K562 (cell line): ENCODE measurements around the gene UPK2. TPM values are rescaled to one million over a fixed set of nuclear protein-coding genes. Genes with fewer than 3 reads are reported as not detected.

Experiments used
- ARNT ChIP-seq, 2 experiments: fragments of 450-650 bp; IDR thresholded peaks; 2 replicates each; pipeline ENCODE4 v1.6.1; 2016; ENCODE audit warnings: mild to moderate bottlenecking in 1 of 2
- GABPA ChIP-seq: fragments of 200-800 bp; sonication (Bioruptor generic); conservative IDR thresholded peaks from 2 replicates; pipeline ENCODE4 v1.6.1; 2016; ENCODE audit warnings: low read depth, missing genetic modification characterization, missing compliant biosample characterization
- GATAD2B ChIP-seq: fragments of 450-650 bp; IDR thresholded peaks from 2 replicates; pipeline ENCODE4 v1.6.1; 2017; ENCODE audit warnings: mild to moderate bottlenecking, borderline replicate concordance
- POLR2H ChIP-seq: IDR thresholded peaks from 2 replicates; pipeline ENCODE4 v1.6.1; 2016; ENCODE audit warnings: missing genetic modification characterization, low read depth, mild to moderate bottlenecking, control low read depth, missing compliant biosample characterization, moderate library complexity
- SMAD2 ChIP-seq: fragments of 150-350 bp; IDR thresholded peaks from 2 replicates; pipeline ENCODE4 v1.6.1; 2014; ENCODE audit warnings: low read depth, mild to moderate bottlenecking, low read length
- SMARCE1 ChIP-seq: fragments of 450-650 bp; IDR thresholded peaks from 2 replicates; pipeline ENCODE4 v1.7.1; 2016; ENCODE audit warnings: mild to moderate bottlenecking
- ZNF232 ChIP-seq: sonication (generic); formaldehyde crosslinking; IDR thresholded peaks from 2 replicates; pipeline ENCODE4 v1.8.0; 2022; ENCODE audit warnings: mild to moderate bottlenecking, missing genetic modification reagents
- ZNF41 ChIP-seq: fragments of 250-450 bp; sonication (Bioruptor Pico); conservative IDR thresholded peaks from 2 replicates; pipeline ENCODE4 v1.4.0; 2020; ENCODE audit warnings: mild to moderate bottlenecking
- polyA plus RNA-seq, 8 experiments: library from polyadenylated mRNA; depleted of rRNA in 4 of 8; stranded (reverse) in 5 of 8; unstranded in 3 of 8; fragments of >200 nt; fragmentation: Nextera tagmentation in 2 of 8; fragmentation: Illumina TruSeq in 1 of 8; extraction: Ambion mirVana in 2 of 8; extraction: Trizol in 1 of 8; gene quantifications; 2 replicates each; pipeline versions ENCODE4 v1.2.1 to v1.2.3, GENCODE V29; 2011 to 2014; ENCODE audit warnings: inconsistent platforms in 1 of 8, missing spikeins in 1 of 8
- total RNA-seq, 7 experiments: library from RNA; depleted of rRNA in 6 of 7; stranded (reverse); fragments of >200 nt in 6 of 7; fragmentation: Illumina TruSeq in 2 of 7; extraction: Trizol in 2 of 7; gene quantifications; 2 replicates each; pipeline versions ENCODE4 v1.2.1 to v1.2.3, GENCODE V29; 2011 to 2021; ENCODE audit warnings: low replicate concordance in 1 of 7
- TF ChIP-seq, protein P1 (sequence below): sonication (generic); formaldehyde crosslinking; IDR thresholded peaks from 2 replicates; pipeline ENCODE4 v1.4.0; 2020; ENCODE audit warnings: mild to moderate bottlenecking, missing genetic modification reagents
- TF ChIP-seq, protein P2 (sequence below): fragments of 200-600 bp; sonication (generic); IDR thresholded peaks from one replicate; pipeline ENCODE4 v1.6.1; 2012; ENCODE audit warnings: mild to moderate bottlenecking, low read depth, low read length, inconsistent platforms
- TF ChIP-seq, protein P3 (sequence below): fragments of 450-650 bp; formaldehyde crosslinking; IDR thresholded peaks from 2 replicates; pipeline ENCODE4 v1.4.0; 2022; ENCODE audit warnings: mild to moderate bottlenecking, moderate library complexity

The UPK2 gene
- total and polyA plus RNA-seq, 9 of the 15 experiments (the other 6 are each of a cell fraction or from before 2014, with no cell fraction given) = not detected

DNA sequence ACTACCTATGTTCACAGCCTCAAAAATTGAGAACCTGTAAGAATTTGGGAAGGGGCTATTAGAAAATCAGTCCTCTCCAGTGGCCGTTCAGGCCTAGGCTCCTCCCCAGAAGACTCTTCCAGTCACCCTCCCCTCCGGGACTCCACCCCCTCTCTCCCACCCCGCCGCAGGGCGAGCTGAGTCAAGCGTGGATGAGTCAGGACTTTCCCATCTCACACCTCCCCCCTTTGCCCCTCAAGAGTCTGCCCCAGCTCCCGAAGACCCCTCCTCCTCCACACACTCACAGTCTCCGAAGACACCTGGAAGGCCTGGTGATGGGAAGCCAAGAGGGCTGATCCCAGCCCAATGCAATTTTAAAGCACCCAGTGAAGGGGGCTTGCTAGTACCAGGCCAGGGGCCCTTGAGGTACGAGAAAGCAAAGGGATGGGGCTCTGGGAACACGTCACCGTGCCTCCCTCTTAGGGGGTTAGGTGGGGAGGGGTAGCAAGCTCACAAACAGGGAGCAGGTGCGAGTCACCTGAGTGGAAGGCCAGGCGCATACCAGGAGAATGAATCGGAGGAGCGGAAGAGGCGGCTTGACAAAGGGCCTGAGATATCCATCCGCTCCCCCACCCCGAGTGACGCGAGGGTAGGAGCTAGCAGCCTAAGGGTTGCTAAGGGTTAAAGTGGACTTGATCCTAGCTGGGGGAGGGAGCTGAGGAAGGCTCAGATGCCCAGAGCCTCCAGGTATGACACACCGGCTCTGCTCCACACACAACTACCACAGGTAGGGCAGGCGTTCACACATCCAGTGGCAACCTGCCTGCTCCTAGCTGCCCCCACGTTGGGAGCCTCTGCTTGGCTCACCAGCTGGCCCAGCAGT, 44.0 kb upstream of the UPK2 start (continued):
- TF ChIP-seq GABPA (tag) (no peak), ARNT (IDR thresholded peaks at IDR 0.05) (peak; percentile 23 to 79; a peak in 1 of 4 replicates), SMAD2 (no peak), POLR2H (tag) (no peak), ZNF232 (no peak), ZNF41 (no peak), GATAD2B (peak; percentile 8; the same call in 1 of the 2 replicates), SMARCE1 (peak; percentile 96)
- TF ChIP-seq, protein P1, sequence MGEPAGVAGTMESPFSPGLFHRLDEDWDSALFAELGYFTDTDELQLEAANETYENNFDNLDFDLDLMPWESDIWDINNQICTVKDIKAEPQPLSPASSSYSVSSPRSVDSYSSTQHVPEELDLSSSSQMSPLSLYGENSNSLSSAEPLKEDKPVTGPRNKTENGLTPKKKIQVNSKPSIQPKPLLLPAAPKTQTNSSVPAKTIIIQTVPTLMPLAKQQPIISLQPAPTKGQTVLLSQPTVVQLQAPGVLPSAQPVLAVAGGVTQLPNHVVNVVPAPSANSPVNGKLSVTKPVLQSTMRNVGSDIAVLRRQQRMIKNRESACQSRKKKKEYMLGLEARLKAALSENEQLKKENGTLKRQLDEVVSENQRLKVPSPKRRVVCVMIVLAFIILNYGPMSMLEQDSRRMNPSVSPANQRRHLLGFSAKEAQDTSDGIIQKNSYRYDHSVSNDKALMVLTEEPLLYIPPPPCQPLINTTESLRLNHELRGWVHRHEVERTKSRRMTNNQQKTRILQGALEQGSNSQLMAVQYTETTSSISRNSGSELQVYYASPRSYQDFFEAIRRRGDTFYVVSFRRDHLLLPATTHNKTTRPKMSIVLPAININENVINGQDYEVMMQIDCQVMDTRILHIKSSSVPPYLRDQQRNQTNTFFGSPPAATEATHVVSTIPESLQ (CRISPR knock-in tag) = no peak
- TF ChIP-seq, protein P2, sequence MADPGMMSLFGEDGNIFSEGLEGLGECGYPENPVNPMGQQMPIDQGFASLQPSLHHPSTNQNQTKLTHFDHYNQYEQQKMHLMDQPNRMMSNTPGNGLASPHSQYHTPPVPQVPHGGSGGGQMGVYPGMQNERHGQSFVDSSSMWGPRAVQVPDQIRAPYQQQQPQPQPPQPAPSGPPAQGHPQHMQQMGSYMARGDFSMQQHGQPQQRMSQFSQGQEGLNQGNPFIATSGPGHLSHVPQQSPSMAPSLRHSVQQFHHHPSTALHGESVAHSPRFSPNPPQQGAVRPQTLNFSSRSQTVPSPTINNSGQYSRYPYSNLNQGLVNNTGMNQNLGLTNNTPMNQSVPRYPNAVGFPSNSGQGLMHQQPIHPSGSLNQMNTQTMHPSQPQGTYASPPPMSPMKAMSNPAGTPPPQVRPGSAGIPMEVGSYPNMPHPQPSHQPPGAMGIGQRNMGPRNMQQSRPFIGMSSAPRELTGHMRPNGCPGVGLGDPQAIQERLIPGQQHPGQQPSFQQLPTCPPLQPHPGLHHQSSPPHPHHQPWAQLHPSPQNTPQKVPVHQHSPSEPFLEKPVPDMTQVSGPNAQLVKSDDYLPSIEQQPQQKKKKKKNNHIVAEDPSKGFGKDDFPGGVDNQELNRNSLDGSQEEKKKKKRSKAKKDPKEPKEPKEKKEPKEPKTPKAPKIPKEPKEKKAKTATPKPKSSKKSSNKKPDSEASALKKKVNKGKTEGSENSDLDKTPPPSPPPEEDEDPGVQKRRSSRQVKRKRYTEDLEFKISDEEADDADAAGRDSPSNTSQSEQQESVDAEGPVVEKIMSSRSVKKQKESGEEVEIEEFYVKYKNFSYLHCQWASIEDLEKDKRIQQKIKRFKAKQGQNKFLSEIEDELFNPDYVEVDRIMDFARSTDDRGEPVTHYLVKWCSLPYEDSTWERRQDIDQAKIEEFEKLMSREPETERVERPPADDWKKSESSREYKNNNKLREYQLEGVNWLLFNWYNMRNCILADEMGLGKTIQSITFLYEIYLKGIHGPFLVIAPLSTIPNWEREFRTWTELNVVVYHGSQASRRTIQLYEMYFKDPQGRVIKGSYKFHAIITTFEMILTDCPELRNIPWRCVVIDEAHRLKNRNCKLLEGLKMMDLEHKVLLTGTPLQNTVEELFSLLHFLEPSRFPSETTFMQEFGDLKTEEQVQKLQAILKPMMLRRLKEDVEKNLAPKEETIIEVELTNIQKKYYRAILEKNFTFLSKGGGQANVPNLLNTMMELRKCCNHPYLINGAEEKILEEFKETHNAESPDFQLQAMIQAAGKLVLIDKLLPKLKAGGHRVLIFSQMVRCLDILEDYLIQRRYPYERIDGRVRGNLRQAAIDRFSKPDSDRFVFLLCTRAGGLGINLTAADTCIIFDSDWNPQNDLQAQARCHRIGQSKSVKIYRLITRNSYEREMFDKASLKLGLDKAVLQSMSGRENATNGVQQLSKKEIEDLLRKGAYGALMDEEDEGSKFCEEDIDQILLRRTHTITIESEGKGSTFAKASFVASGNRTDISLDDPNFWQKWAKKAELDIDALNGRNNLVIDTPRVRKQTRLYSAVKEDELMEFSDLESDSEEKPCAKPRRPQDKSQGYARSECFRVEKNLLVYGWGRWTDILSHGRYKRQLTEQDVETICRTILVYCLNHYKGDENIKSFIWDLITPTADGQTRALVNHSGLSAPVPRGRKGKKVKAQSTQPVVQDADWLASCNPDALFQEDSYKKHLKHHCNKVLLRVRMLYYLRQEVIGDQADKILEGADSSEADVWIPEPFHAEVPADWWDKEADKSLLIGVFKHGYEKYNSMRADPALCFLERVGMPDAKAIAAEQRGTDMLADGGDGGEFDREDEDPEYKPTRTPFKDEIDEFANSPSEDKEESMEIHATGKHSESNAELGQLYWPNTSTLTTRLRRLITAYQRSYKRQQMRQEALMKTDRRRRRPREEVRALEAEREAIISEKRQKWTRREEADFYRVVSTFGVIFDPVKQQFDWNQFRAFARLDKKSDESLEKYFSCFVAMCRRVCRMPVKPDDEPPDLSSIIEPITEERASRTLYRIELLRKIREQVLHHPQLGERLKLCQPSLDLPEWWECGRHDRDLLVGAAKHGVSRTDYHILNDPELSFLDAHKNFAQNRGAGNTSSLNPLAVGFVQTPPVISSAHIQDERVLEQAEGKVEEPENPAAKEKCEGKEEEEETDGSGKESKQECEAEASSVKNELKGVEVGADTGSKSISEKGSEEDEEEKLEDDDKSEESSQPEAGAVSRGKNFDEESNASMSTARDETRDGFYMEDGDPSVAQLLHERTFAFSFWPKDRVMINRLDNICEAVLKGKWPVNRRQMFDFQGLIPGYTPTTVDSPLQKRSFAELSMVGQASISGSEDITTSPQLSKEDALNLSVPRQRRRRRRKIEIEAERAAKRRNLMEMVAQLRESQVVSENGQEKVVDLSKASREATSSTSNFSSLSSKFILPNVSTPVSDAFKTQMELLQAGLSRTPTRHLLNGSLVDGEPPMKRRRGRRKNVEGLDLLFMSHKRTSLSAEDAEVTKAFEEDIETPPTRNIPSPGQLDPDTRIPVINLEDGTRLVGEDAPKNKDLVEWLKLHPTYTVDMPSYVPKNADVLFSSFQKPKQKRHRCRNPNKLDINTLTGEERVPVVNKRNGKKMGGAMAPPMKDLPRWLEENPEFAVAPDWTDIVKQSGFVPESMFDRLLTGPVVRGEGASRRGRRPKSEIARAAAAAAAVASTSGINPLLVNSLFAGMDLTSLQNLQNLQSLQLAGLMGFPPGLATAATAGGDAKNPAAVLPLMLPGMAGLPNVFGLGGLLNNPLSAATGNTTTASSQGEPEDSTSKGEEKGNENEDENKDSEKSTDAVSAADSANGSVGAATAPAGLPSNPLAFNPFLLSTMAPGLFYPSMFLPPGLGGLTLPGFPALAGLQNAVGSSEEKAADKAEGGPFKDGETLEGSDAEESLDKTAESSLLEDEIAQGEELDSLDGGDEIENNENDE = no peak
- TF ChIP-seq, protein P3, sequence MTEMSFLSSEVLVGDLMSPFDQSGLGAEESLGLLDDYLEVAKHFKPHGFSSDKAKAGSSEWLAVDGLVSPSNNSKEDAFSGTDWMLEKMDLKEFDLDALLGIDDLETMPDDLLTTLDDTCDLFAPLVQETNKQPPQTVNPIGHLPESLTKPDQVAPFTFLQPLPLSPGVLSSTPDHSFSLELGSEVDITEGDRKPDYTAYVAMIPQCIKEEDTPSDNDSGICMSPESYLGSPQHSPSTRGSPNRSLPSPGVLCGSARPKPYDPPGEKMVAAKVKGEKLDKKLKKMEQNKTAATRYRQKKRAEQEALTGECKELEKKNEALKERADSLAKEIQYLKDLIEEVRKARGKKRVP (CRISPR knock-in tag) = no peak
